ENCODE results near the gene FAM24A.

The FAM24A gene

GRCh38 chr10:122931088-122931906 is 20.9 kb downstream of the FAM24A start:
- no peak for DNase-seq

GRCh38 chr10:122939133-122939855 is 28.9 kb downstream of the FAM24A start:
- no peak for DNase-seq

GRCh38 chr10:122939856-122940543 is 29.6 kb downstream of the FAM24A start:
- no peak for DNase-seq

GRCh38 chr10:122949296-122949695 is 38.9 kb downstream of the FAM24A start:
- no peak for DNase-seq

GRCh38 chr10:122953902-122954730 is 43.7 kb downstream of the FAM24A start, which contains the start of gene C10orf88:
Gene C10orf88 (minus strand): TSS chr10:122954227. CDS start chr10:122954178, 49 bp downstream.
- DNase-seq: peak; percentile 98 to 100

- DNase-seq: no peak
These were observed 44.3 kb downstream of the FAM24A start for GRCh38 chr10:122954731-122955050.

GRCh38 chr10:122955892-122956291 is 45.5 kb downstream of the FAM24A start:
- DNase-seq: no peak

- no peak for DNase-seq
These were observed 47.1 kb downstream of the FAM24A start for GRCh38 chr10:122957474-122957873.

GRCh38 chr10:122962405-122962804 is 52.0 kb downstream of the FAM24A start:
- no peak for DNase-seq
